ENCODE results near the gene C3.

DNA sequence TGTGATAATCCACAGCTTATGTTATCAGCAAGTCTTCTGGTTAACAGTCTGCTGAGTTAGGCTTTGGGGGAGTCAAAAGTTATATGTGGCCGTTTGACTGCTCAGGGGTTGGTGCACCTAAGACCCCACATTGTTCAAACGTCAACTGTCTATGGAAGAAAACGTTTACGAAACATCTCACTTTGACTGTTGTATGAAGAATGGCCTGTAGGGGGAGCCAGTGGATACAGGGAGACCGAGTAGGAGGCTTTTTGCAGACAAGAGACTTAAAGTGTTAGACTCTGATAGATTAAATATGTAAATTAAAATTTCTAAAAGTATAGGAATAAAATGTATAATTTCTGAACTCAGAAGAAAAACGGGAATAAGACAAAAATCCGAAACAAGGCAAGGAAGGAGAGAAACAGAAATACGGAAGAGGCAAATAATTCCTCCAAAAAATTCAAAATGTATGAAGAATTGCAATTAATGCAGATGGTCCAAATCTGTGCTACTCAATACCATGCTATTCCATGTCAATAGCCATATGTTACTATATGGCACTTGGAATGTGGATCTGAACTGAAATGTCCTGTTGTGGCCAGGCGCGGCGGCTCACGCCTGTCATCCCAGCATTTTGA is 88.3 kb downstream of the C3 start:
- TF ChIP-seq, protein P1, sequence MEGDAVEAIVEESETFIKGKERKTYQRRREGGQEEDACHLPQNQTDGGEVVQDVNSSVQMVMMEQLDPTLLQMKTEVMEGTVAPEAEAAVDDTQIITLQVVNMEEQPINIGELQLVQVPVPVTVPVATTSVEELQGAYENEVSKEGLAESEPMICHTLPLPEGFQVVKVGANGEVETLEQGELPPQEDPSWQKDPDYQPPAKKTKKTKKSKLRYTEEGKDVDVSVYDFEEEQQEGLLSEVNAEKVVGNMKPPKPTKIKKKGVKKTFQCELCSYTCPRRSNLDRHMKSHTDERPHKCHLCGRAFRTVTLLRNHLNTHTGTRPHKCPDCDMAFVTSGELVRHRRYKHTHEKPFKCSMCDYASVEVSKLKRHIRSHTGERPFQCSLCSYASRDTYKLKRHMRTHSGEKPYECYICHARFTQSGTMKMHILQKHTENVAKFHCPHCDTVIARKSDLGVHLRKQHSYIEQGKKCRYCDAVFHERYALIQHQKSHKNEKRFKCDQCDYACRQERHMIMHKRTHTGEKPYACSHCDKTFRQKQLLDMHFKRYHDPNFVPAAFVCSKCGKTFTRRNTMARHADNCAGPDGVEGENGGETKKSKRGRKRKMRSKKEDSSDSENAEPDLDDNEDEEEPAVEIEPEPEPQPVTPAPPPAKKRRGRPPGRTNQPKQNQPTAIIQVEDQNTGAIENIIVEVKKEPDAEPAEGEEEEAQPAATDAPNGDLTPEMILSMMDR (IDR thresholded peaks at IDR 0.05) = peak; percentile 76 to 82 (median 77)
- TF ChIP-seq POLR2A (IDR thresholded peaks at IDR 0.05) = no peak
